Body of pancreas (tissue), 4 donors: Measurements from ENCODE around the gene CAMK2D.

ENCODE experiments used
- POLR2A ChIP-seq, 3 donors: fragments of 450-650 bp; IDR thresholded peaks; one replicate each; pipeline ENCODE4 v1.6.1; 2016; ENCODE audit warnings: antibody characterized with exemption in 3 of 3, mild to moderate bottlenecking in 2 of 3
- TF ChIP-seq, protein P1 (sequence below), 7 experiments: fragments of 450-650 bp in 4 of 7; fragments of 200-600 bp in 3 of 7; sonication (generic) in 3 of 7; IDR thresholded peaks; one replicate each; pipeline ENCODE4 v1.5.1; 2016 to 2019; ENCODE audit warnings: antibody characterized with exemption in 7 of 7

DNA sequence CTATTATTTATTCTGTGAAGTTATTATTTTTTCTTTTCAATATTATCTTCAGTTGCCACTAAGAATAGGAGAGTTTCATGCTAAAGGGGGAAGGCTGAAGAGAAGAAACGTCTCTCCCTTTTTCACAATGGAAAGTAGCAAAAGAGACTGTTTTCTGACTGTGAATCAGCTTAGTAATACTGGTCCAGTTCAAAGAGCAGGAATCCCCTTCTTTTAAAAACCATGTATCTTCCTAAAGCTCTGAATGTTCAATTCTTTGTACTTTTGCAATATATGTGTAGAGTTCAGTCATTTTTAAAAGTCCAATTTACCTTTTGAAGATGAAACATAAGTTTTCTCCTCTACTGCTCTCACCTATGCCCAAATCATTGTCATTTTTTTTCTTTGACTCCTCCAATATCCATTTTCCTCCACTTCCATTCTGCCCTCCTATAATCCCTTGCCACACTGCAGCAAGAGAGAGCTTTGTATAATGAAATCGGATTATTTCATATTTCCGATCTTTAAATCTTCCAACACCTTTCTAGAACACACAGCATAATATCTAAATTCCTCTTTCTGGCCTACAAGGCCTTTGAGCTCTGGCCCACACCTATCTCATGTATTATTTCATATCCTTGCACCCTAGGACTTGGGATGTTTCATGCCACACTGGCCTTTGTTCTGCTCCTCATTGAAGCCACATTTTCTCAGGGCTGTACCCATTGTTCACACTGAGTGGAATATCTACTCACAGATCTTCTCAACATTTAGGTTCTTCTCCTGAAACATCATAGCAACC, 195.3 kb downstream of the CAMK2D start:
- TF ChIP-seq, protein P1, sequence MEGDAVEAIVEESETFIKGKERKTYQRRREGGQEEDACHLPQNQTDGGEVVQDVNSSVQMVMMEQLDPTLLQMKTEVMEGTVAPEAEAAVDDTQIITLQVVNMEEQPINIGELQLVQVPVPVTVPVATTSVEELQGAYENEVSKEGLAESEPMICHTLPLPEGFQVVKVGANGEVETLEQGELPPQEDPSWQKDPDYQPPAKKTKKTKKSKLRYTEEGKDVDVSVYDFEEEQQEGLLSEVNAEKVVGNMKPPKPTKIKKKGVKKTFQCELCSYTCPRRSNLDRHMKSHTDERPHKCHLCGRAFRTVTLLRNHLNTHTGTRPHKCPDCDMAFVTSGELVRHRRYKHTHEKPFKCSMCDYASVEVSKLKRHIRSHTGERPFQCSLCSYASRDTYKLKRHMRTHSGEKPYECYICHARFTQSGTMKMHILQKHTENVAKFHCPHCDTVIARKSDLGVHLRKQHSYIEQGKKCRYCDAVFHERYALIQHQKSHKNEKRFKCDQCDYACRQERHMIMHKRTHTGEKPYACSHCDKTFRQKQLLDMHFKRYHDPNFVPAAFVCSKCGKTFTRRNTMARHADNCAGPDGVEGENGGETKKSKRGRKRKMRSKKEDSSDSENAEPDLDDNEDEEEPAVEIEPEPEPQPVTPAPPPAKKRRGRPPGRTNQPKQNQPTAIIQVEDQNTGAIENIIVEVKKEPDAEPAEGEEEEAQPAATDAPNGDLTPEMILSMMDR (IDR thresholded peaks at IDR 0.05) = no peak
- no peak for TF ChIP-seq POLR2A (IDR thresholded peaks at IDR 0.05)
